ENCODE measurements around the gene IQGAP2. TPM values are rescaled to one million over a fixed set of nuclear protein-coding genes. Genes with fewer than 3 reads are reported as not detected.

Gene IQGAP2
- total RNA-seq, 1 donor, result 1.2 TPM

- no peak for TF ChIP-seq CTCF (IDR thresholded peaks at IDR 0.05; ENCODE audit: insufficient read depth, low read length)
- H3K4me3 ChIP-seq (ENCODE audit: low read depth, low read length), result peak overlapping the region; percentile 64
- no peak for DNase-seq (ENCODE audit: low read depth)
Observed at GRCh38 chr5:76402251-76402885, 717 bp upstream of the IQGAP2 start.

GRCh38 chr5:76403766-76404222, 709 bp downstream of the IQGAP2 start:
- H3K4me3 ChIP-seq (ENCODE audit: low read depth, low read length), result peak overlapping the region; percentile 64
- TF ChIP-seq CTCF (IDR thresholded peaks at IDR 0.05; ENCODE audit: insufficient read depth, low read length), result peak; percentile 14
- DNase-seq (ENCODE audit: low read depth), result no peak

GRCh38 chr5:76404223-76405211, 1.4 kb downstream of the IQGAP2 start:
- no peak for TF ChIP-seq CTCF (IDR thresholded peaks at IDR 0.05; ENCODE audit: insufficient read depth, low read length)
- DNase-seq (ENCODE audit: low read depth), result no peak
- no peak overlapping the region for H3K4me3 ChIP-seq (ENCODE audit: low read depth, low read length)

DNA sequence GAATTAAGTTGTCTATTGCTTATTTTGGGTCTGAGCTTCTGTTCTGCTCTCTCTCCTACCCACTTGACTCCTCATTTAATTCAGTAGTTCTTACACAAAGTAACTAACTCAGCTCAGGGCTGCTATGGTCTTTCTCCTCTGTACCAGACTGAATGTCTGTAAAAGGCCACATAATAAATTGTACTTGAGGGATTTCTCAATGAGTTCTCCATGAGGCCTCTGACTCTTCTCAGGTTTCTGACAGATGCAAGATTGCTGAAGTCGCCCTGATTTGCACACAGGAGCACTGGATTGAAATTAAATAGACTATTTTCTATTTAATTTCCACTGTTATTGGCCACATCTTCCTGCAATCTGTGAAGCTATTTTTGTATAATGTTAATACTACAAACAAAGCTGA, 2.9 kb downstream of the IQGAP2 start:
- no peak for DNase-seq (ENCODE audit: low read depth)
- no peak for TF ChIP-seq CTCF (IDR thresholded peaks at IDR 0.05; ENCODE audit: insufficient read depth, low read length)

DNA sequence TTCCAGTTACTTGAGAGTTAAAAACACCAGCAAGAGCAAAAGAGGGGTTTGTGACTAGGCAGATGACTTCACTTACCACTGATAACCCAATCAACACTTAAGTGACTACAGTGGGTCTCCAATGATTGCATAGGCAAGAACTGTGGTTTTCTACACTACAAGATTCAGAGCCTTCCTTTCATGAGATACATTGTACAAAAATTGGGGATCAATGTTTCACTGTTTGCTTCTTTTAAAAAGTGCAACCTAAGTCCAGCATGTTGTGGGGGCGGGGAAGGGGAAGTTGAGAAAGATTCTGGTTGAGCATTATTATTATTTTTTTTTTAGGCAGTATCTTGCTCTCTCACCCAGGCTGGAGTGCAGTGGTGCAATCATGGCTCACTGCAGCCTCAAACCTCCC, 3.6 kb downstream of the IQGAP2 start:
- TF ChIP-seq CTCF (IDR thresholded peaks at IDR 0.05; ENCODE audit: insufficient read depth, low read length), result no peak
- DNase-seq (ENCODE audit: low read depth), result no peak

More for the DNA sequence above, 2.9 kb downstream of the IQGAP2 start:
- H3K4me3 ChIP-seq (ENCODE audit: low read depth, low read length), result no peak overlapping the region

DNA sequence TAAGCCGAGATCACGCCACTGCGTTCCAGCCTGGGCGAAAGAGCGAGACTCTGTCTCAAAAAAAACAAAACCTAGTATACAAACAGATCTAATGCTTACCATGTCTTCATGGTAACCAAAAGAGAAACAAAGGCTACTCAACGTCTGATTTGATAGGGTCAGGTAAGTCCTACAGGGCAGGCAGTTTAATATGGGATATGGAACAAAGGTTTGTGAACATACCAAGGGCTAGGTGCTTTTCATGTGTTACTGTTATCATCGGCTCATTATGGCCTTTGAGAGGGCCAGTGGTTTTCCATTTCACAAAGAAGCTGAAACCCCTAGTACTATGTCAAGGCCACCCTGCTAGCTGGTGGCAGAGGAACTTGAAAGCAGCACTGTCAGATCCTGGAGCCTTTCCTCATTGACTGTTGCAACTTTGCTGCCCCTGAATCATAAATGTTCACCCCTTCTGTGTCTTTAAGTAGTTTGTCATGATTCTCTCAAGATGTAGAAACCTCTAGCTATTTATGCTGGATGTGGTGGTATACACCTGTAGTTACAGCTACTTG, 5.1 kb downstream of the IQGAP2 start:
- no peak overlapping the region for H3K4me3 ChIP-seq (ENCODE audit: low read depth, low read length)
- TF ChIP-seq CTCF (IDR thresholded peaks at IDR 0.05; ENCODE audit: insufficient read depth, low read length), result no peak
- no peak for DNase-seq (ENCODE audit: low read depth)

More for the DNA sequence above, 3.6 kb downstream of the IQGAP2 start:
- no peak overlapping the region for H3K4me3 ChIP-seq (ENCODE audit: low read depth, low read length)

All from fibroblast of the aortic adventitia (primary cell).